Measurements from ENCODE around the gene JPH3. TPM values are rescaled to one million over a fixed set of nuclear protein-coding genes. Genes with fewer than 3 reads are reported as not detected.
A peak's percentile ranks its signal among the peaks of the same experiment; 100 is the strongest.

JPH3 gene
- total RNA-seq, 1 donor from 2014 or later, result 0.16 TPM

GRCh38 chr16:87661561-87661960 is 59.3 kb downstream of the JPH3 start:
- H3K36me3 Mint-ChIP-seq (ENCODE audit: low read depth), result no peaks in the 10 kb centered on the region
- intact Hi-C loops (cut with micrococcal nuclease), result no loop called here

GRCh38 chr16:87662254-87663204 is 60.2 kb downstream of the JPH3 start:
- Mint-ChIP-seq H3K4me3 (ENCODE audit: low read depth) (no peak overlapping the region), H3K4me1 (ENCODE audit: low read depth) (no peaks in the 10 kb centered on the region), H3K27ac (no peak overlapping the region)

More at GRCh38 chr16:87661561-87661960, 59.3 kb downstream of the JPH3 start:
- peak; percentile 22 for DNase-seq (ENCODE audit: low spot score)
- Mint-ChIP-seq H3K27ac (no peak overlapping the region), H3K27me3 (ENCODE audit: low read depth) (no peaks in the 10 kb centered on the region), H3K4me1 (ENCODE audit: low read depth) (no peaks in the 10 kb centered on the region), H3K4me3 (ENCODE audit: low read depth) (no peak overlapping the region), H3K9me3 (no peaks in the 10 kb centered on the region)

GRCh38 chr16:87664792-87665191 is 62.5 kb downstream of the JPH3 start:
- DNase-seq (ENCODE audit: low spot score), result no peak
- Mint-ChIP-seq H3K4me1 (ENCODE audit: low read depth) (no peaks in the 10 kb centered on the region), H3K27ac (no peak overlapping the region), H3K27me3 (ENCODE audit: low read depth) (no peaks in the 10 kb centered on the region), H3K36me3 (ENCODE audit: low read depth) (no peaks in the 10 kb centered on the region), H3K4me3 (ENCODE audit: low read depth) (no peak overlapping the region), H3K9me3 (no peaks in the 10 kb centered on the region)
- intact Hi-C loops (cut with micrococcal nuclease), result no loop called here

More at GRCh38 chr16:87662254-87663204, 60.2 kb downstream of the JPH3 start:
- DNase-seq (ENCODE audit: low spot score), result no peak
- Mint-ChIP-seq H3K36me3 (ENCODE audit: low read depth) (no peaks in the 10 kb centered on the region), H3K9me3 (no peaks in the 10 kb centered on the region), H3K27me3 (ENCODE audit: low read depth) (no peaks in the 10 kb centered on the region)
- intact Hi-C loops (cut with micrococcal nuclease), result loop anchor here (2.0 kb wide), 1 partner anchor 50 kb away; no protein-coding TSS in a partner anchor

GRCh38 chr16:87665193-87665592 is 62.9 kb downstream of the JPH3 start:
- intact Hi-C loops (cut with micrococcal nuclease), result no loop called here
- no peak overlapping the region for H3K4me3 Mint-ChIP-seq (ENCODE audit: low read depth)
- no peak for DNase-seq (ENCODE audit: low spot score)
- no peaks in the 10 kb centered on the region for H3K4me1 Mint-ChIP-seq (ENCODE audit: low read depth)
- no peaks in the 10 kb centered on the region for H3K36me3 Mint-ChIP-seq (ENCODE audit: low read depth)
- no peak overlapping the region for H3K27ac Mint-ChIP-seq
- no peaks in the 10 kb centered on the region for H3K27me3 Mint-ChIP-seq (ENCODE audit: low read depth)
- no peaks in the 10 kb centered on the region for H3K9me3 Mint-ChIP-seq

- Mint-ChIP-seq H3K27me3 (ENCODE audit: low read depth) (no peaks in the 10 kb centered on the region), H3K9me3 (no peaks in the 10 kb centered on the region), H3K4me1 (ENCODE audit: low read depth) (no peaks in the 10 kb centered on the region), H3K27ac (no peak overlapping the region), H3K36me3 (ENCODE audit: low read depth) (no peaks in the 10 kb centered on the region), H3K4me3 (ENCODE audit: low read depth) (no peak overlapping the region)
- no peak for DNase-seq (ENCODE audit: low spot score)
- intact Hi-C loops (cut with micrococcal nuclease), result no loop called here
Measured at GRCh38 chr16:87666919-87667318, 64.6 kb downstream of the JPH3 start.

GRCh38 chr16:87667443-87667842 is 65.1 kb downstream of the JPH3 start:
- H3K27me3 Mint-ChIP-seq (ENCODE audit: low read depth), result no peaks in the 10 kb centered on the region
- no peak for DNase-seq (ENCODE audit: low spot score)
- no peak overlapping the region for H3K4me3 Mint-ChIP-seq (ENCODE audit: low read depth)
- no peak overlapping the region for H3K27ac Mint-ChIP-seq
- H3K4me1 Mint-ChIP-seq (ENCODE audit: low read depth), result no peaks in the 10 kb centered on the region
- H3K36me3 Mint-ChIP-seq (ENCODE audit: low read depth), result no peaks in the 10 kb centered on the region
- no peaks in the 10 kb centered on the region for H3K9me3 Mint-ChIP-seq
- intact Hi-C loops (cut with micrococcal nuclease), result no loop called here

- intact Hi-C loops (cut with micrococcal nuclease), result no loop called here
- no peaks in the 10 kb centered on the region for H3K36me3 Mint-ChIP-seq (ENCODE audit: low read depth)
- no peaks in the 10 kb centered on the region for H3K9me3 Mint-ChIP-seq
- H3K27me3 Mint-ChIP-seq (ENCODE audit: low read depth), result no peaks in the 10 kb centered on the region
- H3K4me1 Mint-ChIP-seq (ENCODE audit: low read depth), result no peaks in the 10 kb centered on the region
- H3K4me3 Mint-ChIP-seq (ENCODE audit: low read depth), result no peak overlapping the region
- H3K27ac Mint-ChIP-seq, result no peak overlapping the region
- no peak for DNase-seq (ENCODE audit: low spot score)
Measured at GRCh38 chr16:87667946-87668345, 65.6 kb downstream of the JPH3 start.

- H3K4me3 Mint-ChIP-seq (ENCODE audit: low read depth), result no peak overlapping the region
- H3K9me3 Mint-ChIP-seq, result no peaks in the 10 kb centered on the region
- H3K27ac Mint-ChIP-seq, result no peak overlapping the region
- intact Hi-C loops (cut with micrococcal nuclease), result no loop called here
- H3K4me1 Mint-ChIP-seq (ENCODE audit: low read depth), result no peaks in the 10 kb centered on the region
- no peaks in the 10 kb centered on the region for H3K27me3 Mint-ChIP-seq (ENCODE audit: low read depth)
- H3K36me3 Mint-ChIP-seq (ENCODE audit: low read depth), result no peaks in the 10 kb centered on the region
- DNase-seq (ENCODE audit: low spot score), result no peak
Measured at GRCh38 chr16:87669672-87670071, 67.4 kb downstream of the JPH3 start.

GRCh38 chr16:87671221-87671620 is 68.9 kb downstream of the JPH3 start:
- Mint-ChIP-seq H3K27me3 (ENCODE audit: low read depth) (no peaks in the 10 kb centered on the region), H3K4me1 (ENCODE audit: low read depth) (no peaks in the 10 kb centered on the region), H3K36me3 (ENCODE audit: low read depth) (no peaks in the 10 kb centered on the region), H3K27ac (no peak overlapping the region), H3K9me3 (no peaks in the 10 kb centered on the region), H3K4me3 (ENCODE audit: low read depth) (no peak overlapping the region)
- intact Hi-C loops (cut with micrococcal nuclease), result no loop called here
- DNase-seq (ENCODE audit: low spot score), result no peak

GRCh38 chr16:87671715-87672270 is 69.5 kb downstream of the JPH3 start:
- intact Hi-C loops (cut with micrococcal nuclease), result no loop called here
- H3K4me1 Mint-ChIP-seq (ENCODE audit: low read depth), result no peaks in the 10 kb centered on the region
- H3K9me3 Mint-ChIP-seq, result no peaks in the 10 kb centered on the region
- H3K27me3 Mint-ChIP-seq (ENCODE audit: low read depth), result no peaks in the 10 kb centered on the region
- H3K27ac Mint-ChIP-seq, result no peak overlapping the region
- no peaks in the 10 kb centered on the region for H3K36me3 Mint-ChIP-seq (ENCODE audit: low read depth)
- DNase-seq (ENCODE audit: low spot score), result no peak
- no peak overlapping the region for H3K4me3 Mint-ChIP-seq (ENCODE audit: low read depth)

- H3K4me1 Mint-ChIP-seq (ENCODE audit: low read depth), result no peaks in the 10 kb centered on the region
- intact Hi-C loops (cut with micrococcal nuclease), result no loop called here
- no peaks in the 10 kb centered on the region for H3K9me3 Mint-ChIP-seq
- no peak for DNase-seq (ENCODE audit: low spot score)
- no peaks in the 10 kb centered on the region for H3K36me3 Mint-ChIP-seq (ENCODE audit: low read depth)
- H3K4me3 Mint-ChIP-seq (ENCODE audit: low read depth), result no peak overlapping the region
- no peak overlapping the region for H3K27ac Mint-ChIP-seq
- H3K27me3 Mint-ChIP-seq (ENCODE audit: low read depth), result no peaks in the 10 kb centered on the region
Measured at GRCh38 chr16:87674419-87674818, 72.1 kb downstream of the JPH3 start.

GRCh38 chr16:87675111-87675719 is 72.9 kb downstream of the JPH3 start:
- intact Hi-C loops (cut with micrococcal nuclease), result no loop called here
- no peak overlapping the region for H3K27ac Mint-ChIP-seq
- H3K4me1 Mint-ChIP-seq (ENCODE audit: low read depth), result no peaks in the 10 kb centered on the region
- no peaks in the 10 kb centered on the region for H3K9me3 Mint-ChIP-seq
- H3K36me3 Mint-ChIP-seq (ENCODE audit: low read depth), result no peaks in the 10 kb centered on the region
- H3K4me3 Mint-ChIP-seq (ENCODE audit: low read depth), result no peak overlapping the region
- H3K27me3 Mint-ChIP-seq (ENCODE audit: low read depth), result no peaks in the 10 kb centered on the region
- no peak for DNase-seq (ENCODE audit: low spot score)

- DNase-seq (ENCODE audit: low spot score), result no peak
- Mint-ChIP-seq H3K9me3 (no peaks in the 10 kb centered on the region), H3K27me3 (ENCODE audit: low read depth) (no peaks in the 10 kb centered on the region), H3K27ac (no peak overlapping the region), H3K36me3 (ENCODE audit: low read depth) (no peaks in the 10 kb centered on the region), H3K4me1 (ENCODE audit: low read depth) (peaks cover 5% of the 10 kb centered on the region), H3K4me3 (ENCODE audit: low read depth) (no peak overlapping the region)
- intact Hi-C loops (cut with micrococcal nuclease), result no loop called here
Measured at GRCh38 chr16:87677830-87678229, 75.5 kb downstream of the JPH3 start.

Measured in activated T-helper 2 cell treated with anti-CD3 and anti-CD28 coated beads, Interferon-gamma antibody, Interleukin-2, Interleukin-4, amounts not matched to agents 10 μg/mL and 5 μg/mL and 100 μg/mL, durations not matched to agents 14 hours and 24 hours and 36 hours (primary cell).